CD4-positive, alpha-beta memory T cell (primary cell): ENCODE data around the gene PSMD14. TPM values are rescaled to one million over a fixed set of nuclear protein-coding genes. Genes with fewer than 3 reads are reported as not detected.
"Not testable (repeated sequence)": the region's sequence is repeated elsewhere in the genome, so short reads cannot be mapped to it uniquely, and the experiment has no call there.

Experiments used
- CTCF ChIA-PET: fragments of 350-600 bp; sonication (Branson Sonifier 250); formaldehyde crosslinking; loops from one replicate; lab custom pipeline; 2021; ENCODE audit warnings: inconsistent platforms; ENCODE audit not compliant: partially characterized antibody; lab: Charles Lee
- POLR2A ChIA-PET: fragments of 350-600 bp; sonication (Branson Sonifier 250); formaldehyde crosslinking; loops from one replicate; lab custom pipeline; 2021; ENCODE audit not compliant: partially characterized antibody; lab: Charles Lee
- DNase-seq, 5 donors: peaks; one replicate each; pipeline versions ENCODE4 v3.0.0 to v3.0.0-alpha.2; 2020 to 2022; ENCODE audit warnings: mixed read lengths in 1 of 5
- H3K27ac ChIP-seq: one replicate; pipeline ENCODE4 v1.7.0; 2013; ENCODE audit warnings: low read depth, low read length
- H3K27me3 ChIP-seq: 2 replicates; pipeline ENCODE4 v1.7.0; 2013; ENCODE audit warnings: mild to moderate bottlenecking, low read length, moderate library complexity; ENCODE audit not compliant: insufficient read depth
- H3K36me3 ChIP-seq: 2 replicates; pipeline ENCODE4 v1.7.0; 2013; ENCODE audit warnings: mild to moderate bottlenecking, low read length, moderate library complexity; ENCODE audit not compliant: insufficient read depth
- H3K4me1 ChIP-seq: 2 replicates; pipeline ENCODE4 v1.7.0; 2013; ENCODE audit warnings: mild to moderate bottlenecking, low read length, moderate library complexity; ENCODE audit not compliant: insufficient read depth
- H3K4me3 ChIP-seq, 2 donors: one replicate each; pipeline ENCODE4 v1.7.0; 2013; ENCODE audit warnings: low read length in 2 of 2, mild to moderate bottlenecking in 1 of 2
- H3K9me3 ChIP-seq, 2 donors: one replicate each; pipeline ENCODE4 v1.7.0; 2013; ENCODE audit warnings: low read length in 2 of 2, control low read depth in 1 of 2; ENCODE audit not compliant: control insufficient read depth in 1 of 2
- H3K27ac Mint-ChIP-seq, 7 donors: one replicate each; pipeline ENCODE4 v1.8.0; 2020 to 2021; ENCODE audit warnings: mixed read lengths in 7 of 7, mild to moderate bottlenecking in 6 of 7, inconsistent platforms in 3 of 7, moderate library complexity in 3 of 7
- H3K27me3 Mint-ChIP-seq, 2 donors: one replicate each; pipeline ENCODE4 v1.8.0; 2020 to 2021; ENCODE audit warnings: mixed read lengths in 2 of 2
- H3K36me3 Mint-ChIP-seq, 2 donors: one replicate each; pipeline ENCODE4 v1.8.0; 2020 to 2021; ENCODE audit warnings: mixed read lengths in 2 of 2, inconsistent platforms in 1 of 2, mild to moderate bottlenecking in 1 of 2
- H3K4me1 Mint-ChIP-seq, 4 donors: one replicate each; pipeline ENCODE4 v1.8.0; 2020 to 2021; ENCODE audit warnings: mixed read lengths in 4 of 4, mild to moderate bottlenecking in 1 of 4
- H3K4me3 Mint-ChIP-seq, 8 donors: one replicate each; pipeline ENCODE4 v1.8.0; 2020 to 2021; ENCODE audit warnings: mixed read lengths in 8 of 8, mild to moderate bottlenecking in 7 of 8, moderate library complexity in 6 of 8, inconsistent platforms in 3 of 8
- H3K9me3 Mint-ChIP-seq, 8 donors: one replicate each; pipeline ENCODE4 v1.8.0; 2020 to 2021; ENCODE audit warnings: mixed read lengths in 8 of 8, mild to moderate bottlenecking in 5 of 8, inconsistent platforms in 3 of 8, moderate library complexity in 1 of 8
- intact Hi-C: fragments of 100-400 bp; cut with micrococcal nuclease; formaldehyde crosslinking; loops from one replicate; pipeline ENCODE4 v1.15.1; 2023
- polyA plus RNA-seq, 2 donors: library from polyadenylated mRNA; unstranded; fragments of 300-500 nt; fragmentation: Illumina TruSeq; gene quantifications; one replicate each; pipeline ENCODE4 v1.2.3, GENCODE V29; 2021
- total RNA-seq, 2 experiments: library from RNA; stranded (reverse); gene quantifications; one replicate each; pipeline ENCODE4 v1.2.3, GENCODE V29; 2021

The PSMD14 gene
- total and polyA plus RNA-seq, 4 experiments from 2014 or later: 14.1 to 95.4 (median 35.5) TPM

DNA sequence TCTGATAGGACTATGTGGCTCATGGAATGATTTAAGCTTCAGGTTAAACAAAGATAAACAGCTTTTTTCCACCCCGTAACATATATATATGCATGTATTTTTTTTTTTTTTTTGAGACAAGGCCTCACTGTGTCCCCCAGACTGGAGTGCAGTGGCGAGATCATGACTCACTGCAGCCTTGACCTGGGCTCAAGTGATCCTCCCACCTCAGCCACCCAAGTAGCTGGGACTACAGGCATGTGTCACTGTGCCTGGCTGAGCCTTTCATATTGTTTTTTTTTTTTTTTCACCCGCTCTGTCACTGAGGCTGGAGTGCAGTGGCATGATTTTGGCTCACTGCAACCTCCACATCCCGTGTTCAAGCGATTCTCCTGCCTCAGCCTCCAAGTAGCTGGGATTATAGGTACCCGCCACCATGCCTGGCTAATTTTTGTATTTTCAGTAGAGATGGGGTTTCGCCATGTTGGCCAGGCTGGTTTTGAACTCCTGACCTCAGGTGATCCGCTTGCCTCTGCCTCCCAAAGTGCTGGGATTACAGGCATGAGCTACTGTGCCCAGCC is 52.0 kb downstream of the PSMD14 start:
- H3K27me3 ChIP-seq, H3K4me3 Mint-ChIP-seq, H3K27ac Mint-ChIP-seq, H3K4me3 ChIP-seq, DNase-seq, intact Hi-C loops, POLR2A ChIA-PET, H3K36me3 ChIP-seq, H3K4me1 Mint-ChIP-seq, H3K27me3 Mint-ChIP-seq, H3K27ac ChIP-seq, H3K9me3 ChIP-seq, H3K4me1 ChIP-seq: not testable (repeated sequence)
- H3K36me3 Mint-ChIP-seq: peaks cover 18 to 43% of the 10 kb centered on the region in 2 donors
- CTCF ChIA-PET: interaction anchor here (0.6 to 0.8 kb wide), 2 partner anchors 12 to 1031 kb away, joined by 3 read pairs; no protein-coding TSS in a partner anchor
- H3K9me3 Mint-ChIP-seq: peaks cover 0 to 28% (median 15%) of the 10 kb centered on the region in 8 donors

DNA sequence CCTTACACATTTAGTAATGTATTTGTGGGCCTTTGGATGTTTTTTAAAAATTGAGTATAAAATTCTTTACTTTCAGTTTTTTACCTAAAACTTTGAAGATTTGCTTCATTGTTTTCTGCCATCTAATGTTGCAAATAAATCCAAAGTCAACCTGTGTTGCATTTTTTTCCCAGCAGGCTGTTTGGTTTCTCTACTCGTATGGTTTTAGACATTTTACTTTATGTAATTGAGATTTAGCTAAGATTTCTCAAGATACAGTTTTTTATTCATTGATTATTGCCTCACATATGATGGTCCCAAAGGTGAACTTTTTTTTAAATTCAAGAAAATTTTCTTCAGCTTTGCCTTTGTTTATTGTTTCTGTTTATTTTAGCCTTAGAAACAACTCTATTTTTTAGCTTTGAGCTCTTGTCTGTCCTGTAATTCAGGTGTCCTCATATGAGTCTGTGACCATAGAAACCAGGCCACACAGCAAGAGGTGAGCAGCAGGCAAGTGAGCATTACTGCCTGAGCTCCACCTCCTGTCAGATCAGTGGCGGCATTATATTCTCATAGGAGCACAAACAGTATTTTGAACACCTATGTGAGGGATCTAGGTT is 54.4 kb downstream of the PSMD14 start:
- peaks cover 0 to 28% (median 15%) of the 10 kb centered on the region in 8 donors for H3K9me3 Mint-ChIP-seq
- H3K27ac Mint-ChIP-seq: no peak overlapping the region
- H3K36me3 Mint-ChIP-seq: peaks cover 27 to 48% of the 10 kb centered on the region in 2 donors
- H3K9me3 ChIP-seq: peaks cover 0 to 4% of the 10 kb centered on the region in 2 donors
- no peaks in the 10 kb centered on the region for H3K27me3 ChIP-seq
- no peaks in the 10 kb centered on the region for H3K4me1 ChIP-seq
- intact Hi-C loops: no loop called here
- H3K27me3 Mint-ChIP-seq: no peaks in the 10 kb centered on the region
- H3K4me3 Mint-ChIP-seq: no peak overlapping the region
- no peak overlapping the region for H3K27ac ChIP-seq
- H3K36me3 ChIP-seq: no peaks in the 10 kb centered on the region
- H3K4me3 ChIP-seq: no peak overlapping the region
- peaks cover 0 to 5% (median 2%) of the 10 kb centered on the region in 4 donors for H3K4me1 Mint-ChIP-seq
- no peak for DNase-seq
- ChIA-PET CTCF (no interaction called here), POLR2A (interaction anchor here (0.6 kb wide), 1 partner anchor 748 kb away, joined by 4 read pairs; no protein-coding TSS in a partner anchor)

DNA sequence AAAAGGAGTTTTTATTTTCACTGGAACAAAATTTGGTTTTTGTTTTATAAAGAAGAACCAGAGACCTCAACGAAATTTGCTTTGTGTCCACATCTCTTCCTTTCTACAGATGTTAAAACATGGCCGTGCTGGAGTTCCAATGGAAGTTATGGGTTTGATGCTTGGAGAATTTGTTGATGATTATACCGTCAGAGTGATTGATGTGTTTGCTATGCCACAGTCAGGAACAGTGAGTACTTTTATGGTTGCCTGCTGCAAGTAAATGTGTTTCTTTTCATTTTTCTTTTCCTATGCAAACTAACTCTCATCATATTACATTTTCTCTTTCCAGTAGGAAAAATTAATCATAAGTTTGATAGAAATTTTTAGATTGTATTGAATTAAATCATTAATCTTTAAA is 59.5 kb downstream of the PSMD14 start:
- no peak overlapping the region for H3K27ac ChIP-seq
- peaks cover 12% of the 10 kb centered on the region for H3K36me3 ChIP-seq
- H3K36me3 Mint-ChIP-seq: peaks cover 38 to 40% of the 10 kb centered on the region in 2 donors
- H3K4me3 Mint-ChIP-seq: no peak overlapping the region
- H3K27me3 ChIP-seq: no peaks in the 10 kb centered on the region
- CTCF ChIA-PET: no interaction called here
- intact Hi-C loops: no loop called here
- H3K9me3 ChIP-seq: no peaks in the 10 kb centered on the region
- DNase-seq: no peak
- POLR2A ChIA-PET: no interaction called here
- no peaks in the 10 kb centered on the region for H3K27me3 Mint-ChIP-seq
- peaks cover 0 to 5% (median 2%) of the 10 kb centered on the region in 4 donors for H3K4me1 Mint-ChIP-seq
- H3K4me3 ChIP-seq: no peak overlapping the region
- no peak overlapping the region for H3K27ac Mint-ChIP-seq
- no peaks in the 10 kb centered on the region for H3K4me1 ChIP-seq
- H3K9me3 Mint-ChIP-seq: peaks cover 0 to 8% (median 5%) of the 10 kb centered on the region in 8 donors

DNA sequence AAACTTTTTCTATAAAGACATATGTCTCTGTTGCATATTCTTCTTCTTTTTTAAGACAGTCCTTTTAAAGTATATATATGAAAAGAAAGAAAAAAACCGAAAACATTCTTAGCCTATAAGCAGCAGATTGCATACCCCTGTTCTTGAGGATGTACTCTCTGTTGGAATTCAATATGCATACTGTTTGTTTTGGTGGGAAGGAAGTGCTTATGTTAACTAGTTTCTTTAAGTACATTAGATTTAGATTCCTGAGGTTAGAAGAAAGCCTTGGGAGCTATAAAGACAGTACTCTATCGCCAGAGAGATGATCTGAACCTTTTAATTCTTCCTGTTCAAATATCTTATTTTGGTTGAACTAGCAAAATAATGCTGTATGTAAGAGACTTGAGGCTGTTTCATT is 61.1 kb downstream of the PSMD14 start:
- Histone ChIP-seq H3K4me1 (no peaks in the 10 kb centered on the region), H3K27me3 (no peaks in the 10 kb centered on the region), H3K9me3 (no peaks in the 10 kb centered on the region), H3K36me3 (peaks cover 12% of the 10 kb centered on the region), H3K27ac (no peak overlapping the region), H3K4me3 (no peak overlapping the region)
- intact Hi-C loops: no loop called here
- no peak overlapping the region for H3K4me3 Mint-ChIP-seq
- H3K27ac Mint-ChIP-seq: peak overlapping the region in 1 of 7 donors; percentile 25
- ChIA-PET CTCF (no interaction called here), POLR2A (no interaction called here)
- H3K9me3 Mint-ChIP-seq: no peaks in the 10 kb centered on the region
- no peak for DNase-seq
- H3K27me3 Mint-ChIP-seq: no peaks in the 10 kb centered on the region
- H3K36me3 Mint-ChIP-seq: peaks cover 27 to 39% of the 10 kb centered on the region in 2 donors
- peaks cover 0 to 4% (median 2%) of the 10 kb centered on the region in 4 donors for H3K4me1 Mint-ChIP-seq

DNA sequence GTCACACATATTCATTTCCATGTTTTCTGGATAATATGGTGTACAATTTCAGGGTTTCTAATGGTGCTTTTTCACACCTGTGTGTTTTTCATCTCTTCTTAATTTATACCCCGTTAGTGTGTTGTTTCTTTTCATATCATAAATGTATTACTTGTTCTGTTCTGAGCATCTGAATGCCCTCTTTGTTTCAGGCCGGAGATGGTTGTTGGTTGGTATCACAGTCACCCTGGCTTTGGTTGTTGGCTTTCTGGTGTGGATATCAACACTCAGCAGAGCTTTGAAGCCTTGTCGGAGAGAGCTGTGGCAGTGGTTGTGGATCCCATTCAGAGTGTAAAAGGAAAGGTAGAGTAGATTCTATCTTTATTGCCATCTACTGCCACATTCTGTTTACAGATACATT is 62.8 kb downstream of the PSMD14 start:
- H3K27ac ChIP-seq: no peak overlapping the region
- Mint-ChIP-seq H3K36me3 (peaks cover 35 to 40% of the 10 kb centered on the region in 2 donors), H3K4me3 (no peak overlapping the region), H3K4me1 (peaks cover 0 to 2% (median 0%) of the 10 kb centered on the region in 4 donors), H3K9me3 (no peaks in the 10 kb centered on the region), H3K27me3 (no peaks in the 10 kb centered on the region), H3K27ac (no peak overlapping the region)
- DNase-seq: no peak
- H3K9me3 ChIP-seq: no peaks in the 10 kb centered on the region
- CTCF ChIA-PET: no interaction called here
- POLR2A ChIA-PET: interaction anchor here (1.2 kb wide), 1 partner anchor 11 kb away, joined by 3 read pairs; no protein-coding TSS in a partner anchor
- no peaks in the 10 kb centered on the region for H3K4me1 ChIP-seq
- peaks cover 12% of the 10 kb centered on the region for H3K36me3 ChIP-seq
- H3K27me3 ChIP-seq: no peaks in the 10 kb centered on the region
- intact Hi-C loops: no loop called here
- no peak overlapping the region for H3K4me3 ChIP-seq

DNA sequence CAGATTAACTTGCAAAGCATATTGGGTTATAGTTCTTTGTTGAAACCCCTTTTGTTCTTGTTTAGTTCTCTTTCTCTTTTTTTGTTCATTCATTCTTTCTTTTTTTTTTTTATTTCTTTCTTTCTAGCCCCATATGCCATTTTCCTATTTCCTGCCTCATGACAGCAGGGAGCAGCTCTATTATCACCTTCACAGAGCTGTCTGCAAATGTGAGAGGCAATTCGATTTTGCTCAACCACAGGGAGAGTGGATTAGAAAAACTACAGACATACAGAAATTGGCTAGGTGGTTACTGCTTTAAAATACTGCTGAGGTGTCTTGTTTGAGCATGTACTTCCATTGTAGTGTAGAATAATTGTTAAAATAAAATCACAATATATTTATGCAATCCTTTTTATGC is 63.6 kb downstream of the PSMD14 start:
- no peak for DNase-seq
- Mint-ChIP-seq H3K4me1 (no peaks in the 10 kb centered on the region), H3K4me3 (no peak overlapping the region), H3K27me3 (no peaks in the 10 kb centered on the region), H3K9me3 (no peaks in the 10 kb centered on the region), H3K27ac (peak overlapping the region in 2 of 7 donors; percentile 35 to 48), H3K36me3 (peaks cover 35 to 42% of the 10 kb centered on the region in 2 donors)
- POLR2A ChIA-PET: no interaction called here
- intact Hi-C loops: no loop called here
- H3K9me3 ChIP-seq: no peaks in the 10 kb centered on the region
- H3K27ac ChIP-seq: no peak overlapping the region
- no peaks in the 10 kb centered on the region for H3K4me1 ChIP-seq
- CTCF ChIA-PET: no interaction called here
- no peak overlapping the region for H3K4me3 ChIP-seq
- no peaks in the 10 kb centered on the region for H3K27me3 ChIP-seq
- peaks cover 12% of the 10 kb centered on the region for H3K36me3 ChIP-seq

DNA sequence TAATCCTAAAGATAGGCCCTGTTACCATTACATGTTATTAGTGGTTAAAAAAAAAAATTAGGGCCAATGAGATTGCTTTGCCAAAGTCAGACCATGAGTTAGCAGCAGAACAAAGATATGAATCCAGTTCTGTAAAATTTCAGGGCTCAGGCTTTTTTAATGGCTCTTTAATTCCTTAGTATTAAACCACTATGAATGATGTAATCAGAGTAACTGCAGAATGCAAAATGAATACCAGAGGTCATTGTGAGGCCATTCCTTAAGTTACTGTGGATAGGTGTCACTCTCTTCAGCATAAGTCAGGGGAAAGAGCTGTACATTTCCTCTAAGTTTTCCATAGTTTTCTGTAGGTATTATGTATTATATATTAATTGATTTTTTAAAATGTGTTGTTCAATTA is 65.7 kb downstream of the PSMD14 start:
- CTCF ChIA-PET: no interaction called here
- H3K27ac Mint-ChIP-seq: no peak overlapping the region
- no peak overlapping the region for H3K4me3 Mint-ChIP-seq
- Histone ChIP-seq H3K36me3 (peaks cover 12% of the 10 kb centered on the region), H3K4me3 (no peak overlapping the region), H3K27me3 (no peaks in the 10 kb centered on the region), H3K9me3 (no peaks in the 10 kb centered on the region), H3K4me1 (no peaks in the 10 kb centered on the region), H3K27ac (no peak overlapping the region)
- POLR2A ChIA-PET: no interaction called here
- no peaks in the 10 kb centered on the region for H3K27me3 Mint-ChIP-seq
- intact Hi-C loops: no loop called here
- DNase-seq: no peak
- peaks cover 28 to 40% of the 10 kb centered on the region in 2 donors for H3K36me3 Mint-ChIP-seq
- H3K4me1 Mint-ChIP-seq: no peaks in the 10 kb centered on the region
- H3K9me3 Mint-ChIP-seq: no peaks in the 10 kb centered on the region
